HEK293 (cell line): ENCODE data around the gene FAM120B.

ENCODE experiments used
- HIC1 ChIP-seq: fragments of 450-650 bp; formaldehyde crosslinking; IDR thresholded peaks from 2 replicates; pipeline ENCODE4 v1.5.1; 2016; ENCODE audit warnings: missing biosample characterization, missing genetic modification characterization
- KLF10 ChIP-seq: fragments of 450-650 bp; IDR thresholded peaks from 2 replicates; pipeline ENCODE4 v1.5.1; 2018; ENCODE audit warnings: missing biosample characterization, mild to moderate bottlenecking, missing genetic modification characterization
- ZNF211 ChIP-seq: fragments of 450-650 bp; formaldehyde crosslinking; IDR thresholded peaks from 2 replicates; pipeline ENCODE4 v1.5.1; 2016; ENCODE audit warnings: low read depth, missing biosample characterization, missing genetic modification characterization
- ZNF48 ChIP-seq: fragments of 450-650 bp; formaldehyde crosslinking; IDR thresholded peaks from 2 replicates; pipeline ENCODE4 v1.5.1; 2016; ENCODE audit warnings: missing biosample characterization, missing genetic modification characterization
- ZNF518A ChIP-seq: fragments of 450-650 bp; formaldehyde crosslinking; conservative IDR thresholded peaks from 2 replicates; pipeline ENCODE4 v1.5.1; 2016; ENCODE audit warnings: low read depth, missing biosample characterization, missing genetic modification characterization

The FAM120B gene

GRCh38 chr6:170456334-170456733 is 149.8 kb downstream of the FAM120B start (continued):
- TF ChIP-seq ZNF518A: no peak
- TF ChIP-seq KLF10 (tag by site-specific recombination): no peak
- TF ChIP-seq ZNF48 (tag by site-specific recombination): no peak
- TF ChIP-seq HIC1: no peak
- TF ChIP-seq ZNF211: no peak
